Adrenal gland (tissue), 5 donors: ENCODE measurements around the gene DENND10.

Source experiments
- POLR2A ChIP-seq, 2 donors: fragments of 450-650 bp; IDR thresholded peaks; one replicate each; pipeline ENCODE4 v1.6.1; 2017; ENCODE audit warnings: antibody characterized with exemption in 2 of 2, mild to moderate bottlenecking in 2 of 2, moderate library complexity in 1 of 2
- TF ChIP-seq, protein P1 (sequence below), 6 experiments: fragments of 450-650 bp in 4 of 6; fragments of 200-600 bp in 2 of 6; sonication (generic) in 1 of 6; IDR thresholded peaks; 1 replicate in 5 of 6; 2 replicates in 1 of 6; pipeline versions ENCODE4 v1.5.1 to v1.8.0; 2016 to 2021; ENCODE audit warnings: antibody characterized with exemption in 6 of 6, mild to moderate bottlenecking in 2 of 6, moderate library complexity in 1 of 6
- donor health status: DM: no; HTN: no; CAD: no.

DNA sequence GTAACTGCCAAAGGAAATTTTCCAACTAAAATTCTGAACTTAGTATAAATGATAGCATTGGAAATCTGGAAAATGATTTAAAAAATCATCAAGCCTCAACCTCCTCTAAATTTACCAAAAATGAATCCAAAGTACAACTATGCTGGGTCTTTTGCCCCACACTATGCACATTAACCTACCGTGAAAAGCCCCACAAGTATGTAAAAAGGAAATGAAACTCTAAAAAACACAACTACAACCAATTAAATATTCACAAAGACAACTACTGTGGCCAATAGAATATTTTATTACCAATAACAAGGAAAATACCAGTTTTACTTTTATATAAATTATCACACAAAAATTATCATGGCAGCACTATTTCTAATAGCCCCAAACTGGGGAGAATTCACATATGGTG, 42.6 kb upstream of the DENND10 start:
- TF ChIP-seq, protein P1, sequence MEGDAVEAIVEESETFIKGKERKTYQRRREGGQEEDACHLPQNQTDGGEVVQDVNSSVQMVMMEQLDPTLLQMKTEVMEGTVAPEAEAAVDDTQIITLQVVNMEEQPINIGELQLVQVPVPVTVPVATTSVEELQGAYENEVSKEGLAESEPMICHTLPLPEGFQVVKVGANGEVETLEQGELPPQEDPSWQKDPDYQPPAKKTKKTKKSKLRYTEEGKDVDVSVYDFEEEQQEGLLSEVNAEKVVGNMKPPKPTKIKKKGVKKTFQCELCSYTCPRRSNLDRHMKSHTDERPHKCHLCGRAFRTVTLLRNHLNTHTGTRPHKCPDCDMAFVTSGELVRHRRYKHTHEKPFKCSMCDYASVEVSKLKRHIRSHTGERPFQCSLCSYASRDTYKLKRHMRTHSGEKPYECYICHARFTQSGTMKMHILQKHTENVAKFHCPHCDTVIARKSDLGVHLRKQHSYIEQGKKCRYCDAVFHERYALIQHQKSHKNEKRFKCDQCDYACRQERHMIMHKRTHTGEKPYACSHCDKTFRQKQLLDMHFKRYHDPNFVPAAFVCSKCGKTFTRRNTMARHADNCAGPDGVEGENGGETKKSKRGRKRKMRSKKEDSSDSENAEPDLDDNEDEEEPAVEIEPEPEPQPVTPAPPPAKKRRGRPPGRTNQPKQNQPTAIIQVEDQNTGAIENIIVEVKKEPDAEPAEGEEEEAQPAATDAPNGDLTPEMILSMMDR (IDR thresholded peaks at IDR 0.05): no peak
- no peak for TF ChIP-seq POLR2A (IDR thresholded peaks at IDR 0.05)
